HEK293 (cell line): ENCODE data around the gene CNTFR.

ENCODE experiments used
- CTCF ChIA-PET: fragments of 350-600 bp; formaldehyde crosslinking; extraction: SDS; loops from one replicate; lab custom pipeline; 2021; ENCODE audit warnings: antibody characterized with exemption; lab: Yijun Ruan, JAX
- POLR2A ChIA-PET: fragments of 300-600 bp; formaldehyde crosslinking; extraction: SDS; loops from one replicate; lab custom pipeline; 2020; ENCODE audit warnings: antibody characterized with exemption, inconsistent platforms; lab: Yijun Ruan, JAX
- H3K27ac ChIP-seq: fragments of 200-500 bp; sonication (Bioruptor generic); 2 replicates; pipeline ENCODE4 v1.5.1; 2014; ENCODE audit warnings: low read depth, low read length, control low read depth, inconsistent platforms; ENCODE audit errors: extremely low read depth
- H3K36me3 ChIP-seq, 2 experiments: fragments of 200-500 bp in 1 of 2; sonication (Bioruptor generic) in 1 of 2; 1 replicate in 1 of 2; 2 replicates in 1 of 2; pipeline ENCODE4 v1.5.1; 2014 to 2017; ENCODE audit warnings: inconsistent platforms in 2 of 2, low read length in 2 of 2; ENCODE audit not compliant: control insufficient read depth in 2 of 2, insufficient read depth in 1 of 2
- H3K4me1 ChIP-seq: fragments of 200-500 bp; sonication (Bioruptor generic); 2 replicates; pipeline ENCODE4 v1.5.1; 2014; ENCODE audit warnings: mild to moderate bottlenecking, low read length, inconsistent platforms; ENCODE audit not compliant: control insufficient read depth, insufficient read depth
- H3K4me3 ChIP-seq: 2 replicates; pipeline ENCODE4 v1.5.1; 2011; ENCODE audit warnings: low read depth, mild to moderate bottlenecking, control low read depth, low read length, moderate library complexity
- H3K9me3 ChIP-seq: fragments of 200-500 bp; sonication (Bioruptor generic); 2 replicates; pipeline ENCODE4 v1.5.1; 2014; ENCODE audit warnings: low read depth, low read length, inconsistent platforms; ENCODE audit not compliant: control insufficient read depth, insufficient read depth
- GLIS2 ChIP-seq: fragments of 450-650 bp; formaldehyde crosslinking; IDR thresholded peaks from 2 replicates; pipeline ENCODE4 v1.5.1; 2016; ENCODE audit warnings: missing biosample characterization, missing genetic modification characterization
- KLF1 ChIP-seq: fragments of 450-650 bp; formaldehyde crosslinking; IDR thresholded peaks from 2 replicates; pipeline ENCODE4 v1.5.1; 2016; ENCODE audit warnings: missing biosample characterization, missing genetic modification characterization
- ZFP69B ChIP-seq: fragments of 450-650 bp; formaldehyde crosslinking; IDR thresholded peaks from 2 replicates; pipeline ENCODE4 v1.5.1; 2016; ENCODE audit warnings: missing biosample characterization, missing genetic modification characterization
- TF ChIP-seq, protein P1 (sequence below): fragments of 450-650 bp; formaldehyde crosslinking; IDR thresholded peaks from 2 replicates; pipeline ENCODE4 v1.5.1; 2016; ENCODE audit warnings: missing biosample characterization, missing genetic modification characterization
- TF ChIP-seq, protein P2 (sequence below): fragments of 450-650 bp; formaldehyde crosslinking; IDR thresholded peaks from 2 replicates; pipeline ENCODE4 v1.5.1; 2017; ENCODE audit warnings: missing biosample characterization, missing genetic modification characterization
- TF ChIP-seq, protein P3 (sequence below): fragments of 450-650 bp; formaldehyde crosslinking; IDR thresholded peaks from 2 replicates; pipeline ENCODE4 v1.5.1; 2016; ENCODE audit warnings: missing biosample characterization, missing genetic modification characterization
- TF ChIP-seq, protein P4 (sequence below): fragments of 450-650 bp; formaldehyde crosslinking; IDR thresholded peaks from 2 replicates; pipeline ENCODE4 v1.5.1; 2017; ENCODE audit warnings: missing biosample characterization, mild to moderate bottlenecking, missing genetic modification characterization, moderate library complexity
- TF ChIP-seq, protein P5 (sequence below): fragments of 450-650 bp; formaldehyde crosslinking; IDR thresholded peaks from 2 replicates; pipeline ENCODE4 v1.5.1; 2016; ENCODE audit warnings: missing biosample characterization, missing genetic modification characterization

CNTFR gene

DNA sequence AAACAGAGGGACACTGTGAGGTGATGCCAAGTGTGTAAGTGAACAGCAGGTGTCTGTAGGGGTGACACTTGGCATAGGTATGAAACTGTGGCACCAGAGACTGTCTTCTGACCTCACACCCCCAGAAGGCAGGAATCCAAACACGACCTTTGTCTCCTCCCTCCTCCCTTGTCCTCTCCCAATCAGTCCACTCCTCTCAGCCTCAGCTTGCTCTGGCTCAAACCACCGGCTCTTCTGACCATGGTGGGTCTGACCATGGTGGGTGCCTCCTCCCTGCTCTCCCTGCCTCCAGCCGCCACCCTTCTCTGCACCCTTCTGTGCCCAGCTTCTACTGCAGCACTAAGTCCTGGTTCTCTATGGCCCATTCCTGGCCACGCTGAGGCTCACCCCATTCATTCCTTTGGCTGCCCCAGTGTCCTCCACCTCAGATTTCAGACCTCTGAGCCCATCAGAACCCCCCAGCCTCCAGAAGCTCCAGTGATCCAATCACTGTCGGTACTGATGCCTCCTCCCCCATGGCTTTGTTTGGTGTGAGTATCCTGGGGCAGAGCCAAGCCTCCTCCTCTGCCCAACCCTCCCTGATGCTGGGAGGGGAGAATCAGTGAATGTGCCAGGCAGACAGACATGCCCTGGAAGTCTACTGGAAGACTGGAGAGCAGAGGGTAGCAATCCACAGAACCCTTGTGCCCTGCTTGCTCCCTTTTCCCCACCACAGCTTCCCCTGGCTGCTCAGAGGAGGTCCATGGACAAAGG, 41.1 kb upstream of the CNTFR start:
- H3K27ac ChIP-seq, result no peak overlapping the region
- POLR2A ChIA-PET, result no interaction called here
- CTCF ChIA-PET, result interaction anchor here (0.7 to 3.2 kb wide), 7 partner anchors 10 to 227 kb away, joined by 3 to 18 read pairs (median 7); partner anchors contain the start of genes DCTN3 and RPP25L
- H3K36me3 ChIP-seq, result peaks cover 0 to 10% of the 10 kb centered on the region in 2 experiments; a peak in 2 of 3 replicates
- H3K4me3 ChIP-seq, result no peak overlapping the region
- H3K4me1 ChIP-seq, result no peaks in the 10 kb centered on the region; the same call in 1 of the 2 replicates
- H3K9me3 ChIP-seq, result no peaks in the 10 kb centered on the region
- 0 out of 2 replicates have a peak, but pooled peaks have one; percentile 10 for TF ChIP-seq KLF1 (tag by site-specific recombination)
- TF ChIP-seq, protein P1, sequence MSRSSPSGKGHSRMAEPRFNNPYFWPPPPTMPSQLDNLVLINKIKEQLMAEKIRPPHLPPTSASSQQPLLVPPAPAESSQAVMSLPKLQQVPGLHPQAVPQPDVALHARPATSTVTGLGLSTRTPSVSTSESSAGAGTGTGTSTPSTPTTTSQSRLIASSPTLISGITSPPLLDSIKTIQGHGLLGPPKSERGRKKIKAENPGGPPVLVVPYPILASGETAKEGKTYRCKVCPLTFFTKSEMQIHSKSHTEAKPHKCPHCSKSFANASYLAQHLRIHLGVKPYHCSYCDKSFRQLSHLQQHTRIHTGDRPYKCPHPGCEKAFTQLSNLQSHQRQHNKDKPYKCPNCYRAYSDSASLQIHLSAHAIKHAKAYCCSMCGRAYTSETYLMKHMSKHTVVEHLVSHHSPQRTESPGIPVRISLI, result no peak
- TF ChIP-seq, protein P2, sequence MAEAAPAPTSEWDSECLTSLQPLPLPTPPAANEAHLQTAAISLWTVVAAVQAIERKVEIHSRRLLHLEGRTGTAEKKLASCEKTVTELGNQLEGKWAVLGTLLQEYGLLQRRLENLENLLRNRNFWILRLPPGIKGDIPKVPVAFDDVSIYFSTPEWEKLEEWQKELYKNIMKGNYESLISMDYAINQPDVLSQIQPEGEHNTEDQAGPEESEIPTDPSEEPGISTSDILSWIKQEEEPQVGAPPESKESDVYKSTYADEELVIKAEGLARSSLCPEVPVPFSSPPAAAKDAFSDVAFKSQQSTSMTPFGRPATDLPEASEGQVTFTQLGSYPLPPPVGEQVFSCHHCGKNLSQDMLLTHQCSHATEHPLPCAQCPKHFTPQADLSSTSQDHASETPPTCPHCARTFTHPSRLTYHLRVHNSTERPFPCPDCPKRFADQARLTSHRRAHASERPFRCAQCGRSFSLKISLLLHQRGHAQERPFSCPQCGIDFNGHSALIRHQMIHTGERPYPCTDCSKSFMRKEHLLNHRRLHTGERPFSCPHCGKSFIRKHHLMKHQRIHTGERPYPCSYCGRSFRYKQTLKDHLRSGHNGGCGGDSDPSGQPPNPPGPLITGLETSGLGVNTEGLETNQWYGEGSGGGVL (tag by site-specific recombination), result 0 out of 2 replicates have a peak, but pooled peaks have one; percentile 9
- TF ChIP-seq, protein P3, sequence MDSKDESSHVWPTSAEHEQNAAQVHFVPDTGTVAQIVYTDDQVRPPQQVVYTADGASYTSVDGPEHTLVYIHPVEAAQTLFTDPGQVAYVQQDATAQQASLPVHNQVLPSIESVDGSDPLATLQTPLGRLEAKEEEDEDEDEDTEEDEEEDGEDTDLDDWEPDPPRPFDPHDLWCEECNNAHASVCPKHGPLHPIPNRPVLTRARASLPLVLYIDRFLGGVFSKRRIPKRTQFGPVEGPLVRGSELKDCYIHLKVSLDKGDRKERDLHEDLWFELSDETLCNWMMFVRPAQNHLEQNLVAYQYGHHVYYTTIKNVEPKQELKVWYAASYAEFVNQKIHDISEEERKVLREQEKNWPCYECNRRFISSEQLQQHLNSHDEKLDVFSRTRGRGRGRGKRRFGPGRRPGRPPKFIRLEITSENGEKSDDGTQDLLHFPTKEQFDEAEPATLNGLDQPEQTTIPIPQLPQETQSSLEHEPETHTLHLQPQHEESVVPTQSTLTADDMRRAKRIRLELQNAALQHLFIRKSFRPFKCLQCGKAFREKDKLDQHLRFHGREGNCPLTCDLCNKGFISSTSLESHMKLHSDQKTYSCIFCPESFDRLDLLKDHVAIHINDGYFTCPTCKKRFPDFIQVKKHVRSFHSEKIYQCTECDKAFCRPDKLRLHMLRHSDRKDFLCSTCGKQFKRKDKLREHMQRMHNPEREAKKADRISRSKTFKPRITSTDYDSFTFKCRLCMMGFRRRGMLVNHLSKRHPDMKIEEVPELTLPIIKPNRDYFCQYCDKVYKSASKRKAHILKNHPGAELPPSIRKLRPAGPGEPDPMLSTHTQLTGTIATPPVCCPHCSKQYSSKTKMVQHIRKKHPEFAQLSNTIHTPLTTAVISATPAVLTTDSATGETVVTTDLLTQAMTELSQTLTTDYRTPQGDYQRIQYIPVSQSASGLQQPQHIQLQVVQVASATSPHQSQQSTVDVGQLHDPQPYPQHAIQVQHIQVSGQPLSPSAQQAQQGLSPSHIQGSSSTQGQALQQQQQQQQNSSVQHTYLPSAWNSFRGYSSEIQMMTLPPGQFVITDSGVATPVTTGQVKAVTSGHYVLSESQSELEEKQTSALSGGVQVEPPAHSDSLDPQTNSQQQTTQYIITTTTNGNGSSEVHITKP (tag by site-specific recombination), result peak; percentile 80
- TF ChIP-seq, all 188 proteins: peak for 3

DNA sequence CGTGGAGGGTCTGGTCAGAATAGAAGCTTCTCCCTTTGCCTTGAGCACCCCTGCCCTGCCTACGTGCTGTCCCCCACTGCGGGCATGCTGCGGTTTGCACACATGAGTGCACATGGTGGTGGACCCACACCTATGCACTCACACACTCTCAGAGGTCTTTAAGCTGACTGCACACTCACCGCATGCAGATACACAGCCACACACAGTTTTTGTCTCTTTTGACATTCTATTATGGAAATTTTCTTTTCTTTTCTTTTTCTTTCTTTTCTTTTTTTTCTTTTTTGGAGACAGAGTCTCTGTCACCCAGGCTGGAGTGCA, 39.9 kb upstream of the CNTFR start:
- H3K4me3 ChIP-seq, result no peak overlapping the region
- H3K4me1 ChIP-seq, result no peaks in the 10 kb centered on the region; the same call in 1 of the 2 replicates
- no peaks in the 10 kb centered on the region for H3K9me3 ChIP-seq
- TF ChIP-seq ZFP69B (peak; percentile 72), GLIS2 (0 out of 2 replicates have a peak, but pooled peaks have one; percentile 1)
- TF ChIP-seq, protein P4, sequence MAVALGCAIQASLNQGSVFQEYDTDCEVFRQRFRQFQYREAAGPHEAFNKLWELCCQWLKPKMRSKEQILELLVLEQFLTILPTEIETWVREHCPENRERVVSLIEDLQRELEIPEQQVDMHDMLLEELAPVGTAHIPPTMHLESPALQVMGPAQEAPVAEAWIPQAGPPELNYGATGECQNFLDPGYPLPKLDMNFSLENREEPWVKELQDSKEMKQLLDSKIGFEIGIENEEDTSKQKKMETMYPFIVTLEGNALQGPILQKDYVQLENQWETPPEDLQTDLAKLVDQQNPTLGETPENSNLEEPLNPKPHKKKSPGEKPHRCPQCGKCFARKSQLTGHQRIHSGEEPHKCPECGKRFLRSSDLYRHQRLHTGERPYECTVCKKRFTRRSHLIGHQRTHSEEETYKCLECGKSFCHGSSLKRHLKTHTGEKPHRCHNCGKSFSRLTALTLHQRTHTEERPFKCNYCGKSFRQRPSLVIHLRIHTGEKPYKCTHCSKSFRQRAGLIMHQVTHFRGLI, result no peak
- TF ChIP-seq, protein P5, sequence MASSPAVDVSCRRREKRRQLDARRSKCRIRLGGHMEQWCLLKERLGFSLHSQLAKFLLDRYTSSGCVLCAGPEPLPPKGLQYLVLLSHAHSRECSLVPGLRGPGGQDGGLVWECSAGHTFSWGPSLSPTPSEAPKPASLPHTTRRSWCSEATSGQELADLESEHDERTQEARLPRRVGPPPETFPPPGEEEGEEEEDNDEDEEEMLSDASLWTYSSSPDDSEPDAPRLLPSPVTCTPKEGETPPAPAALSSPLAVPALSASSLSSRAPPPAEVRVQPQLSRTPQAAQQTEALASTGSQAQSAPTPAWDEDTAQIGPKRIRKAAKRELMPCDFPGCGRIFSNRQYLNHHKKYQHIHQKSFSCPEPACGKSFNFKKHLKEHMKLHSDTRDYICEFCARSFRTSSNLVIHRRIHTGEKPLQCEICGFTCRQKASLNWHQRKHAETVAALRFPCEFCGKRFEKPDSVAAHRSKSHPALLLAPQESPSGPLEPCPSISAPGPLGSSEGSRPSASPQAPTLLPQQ (tag by site-specific recombination), result peak; percentile 75
- no peaks in the 10 kb centered on the region; a peak in 1 of 3 replicates for H3K36me3 ChIP-seq
- ChIA-PET POLR2A (interaction anchor here (1.5 kb wide), 1 partner anchor 8 kb away, joined by 9 read pairs; the partner anchor contains the start of gene SIGMAR1), CTCF (interaction anchor here (0.7 to 3.2 kb wide), 6 partner anchors 9 to 107 kb away, joined by 3 to 18 read pairs (median 8); partner anchors contain the start of genes DCTN3 and RPP25L)
- no peak overlapping the region for H3K27ac ChIP-seq
